Measurements from ENCODE around the gene CISD1. TPM values are rescaled to one million over a fixed set of nuclear protein-coding genes. Genes with fewer than 3 reads are reported as not detected.
"Not testable (repeated sequence)": the region's sequence is repeated elsewhere in the genome, so short reads cannot be mapped to it uniquely, and the experiment has no call there.

CISD1 gene
- total and polyA plus RNA-seq, 8 donors = 1.2 to 93.6 (median 14.7) TPM

DNA sequence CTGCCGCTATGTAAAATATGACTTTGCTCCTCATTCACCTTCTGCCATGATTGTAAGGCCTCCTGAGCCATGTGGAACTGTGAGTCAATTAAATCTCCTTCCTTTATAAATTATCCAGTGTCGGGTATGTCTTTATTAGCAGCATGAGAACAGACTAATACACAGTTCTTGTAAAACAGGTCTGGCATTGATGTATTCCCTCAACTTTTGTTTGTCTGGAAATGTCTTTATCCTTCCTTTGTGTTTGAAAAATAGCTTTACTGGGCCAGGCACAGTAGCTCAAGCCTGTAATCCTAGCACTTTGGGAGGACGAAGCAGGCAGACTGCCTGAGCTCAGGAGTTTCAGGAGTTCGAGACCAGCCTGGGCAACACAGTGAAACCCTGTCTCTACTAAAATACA, 15.8 kb upstream of the CISD1 start:
- TF ChIP-seq, protein P1, sequence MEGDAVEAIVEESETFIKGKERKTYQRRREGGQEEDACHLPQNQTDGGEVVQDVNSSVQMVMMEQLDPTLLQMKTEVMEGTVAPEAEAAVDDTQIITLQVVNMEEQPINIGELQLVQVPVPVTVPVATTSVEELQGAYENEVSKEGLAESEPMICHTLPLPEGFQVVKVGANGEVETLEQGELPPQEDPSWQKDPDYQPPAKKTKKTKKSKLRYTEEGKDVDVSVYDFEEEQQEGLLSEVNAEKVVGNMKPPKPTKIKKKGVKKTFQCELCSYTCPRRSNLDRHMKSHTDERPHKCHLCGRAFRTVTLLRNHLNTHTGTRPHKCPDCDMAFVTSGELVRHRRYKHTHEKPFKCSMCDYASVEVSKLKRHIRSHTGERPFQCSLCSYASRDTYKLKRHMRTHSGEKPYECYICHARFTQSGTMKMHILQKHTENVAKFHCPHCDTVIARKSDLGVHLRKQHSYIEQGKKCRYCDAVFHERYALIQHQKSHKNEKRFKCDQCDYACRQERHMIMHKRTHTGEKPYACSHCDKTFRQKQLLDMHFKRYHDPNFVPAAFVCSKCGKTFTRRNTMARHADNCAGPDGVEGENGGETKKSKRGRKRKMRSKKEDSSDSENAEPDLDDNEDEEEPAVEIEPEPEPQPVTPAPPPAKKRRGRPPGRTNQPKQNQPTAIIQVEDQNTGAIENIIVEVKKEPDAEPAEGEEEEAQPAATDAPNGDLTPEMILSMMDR (IDR thresholded peaks at IDR 0.05) = no peak
- no peak for TF ChIP-seq POLR2AphosphoS5 (IDR thresholded peaks at IDR 0.05)
- no peak for TF ChIP-seq POLR2A (IDR thresholded peaks at IDR 0.05)
- no peak for TF ChIP-seq EP300 (IDR thresholded peaks at IDR 0.05)
- Histone ChIP-seq H3K27ac (no peak overlapping the region), H3K27me3 (no peaks in the 10 kb centered on the region), H3K4me3 (no peak overlapping the region), H3K36me3 (no peaks in the 10 kb centered on the region), H3K4me1 (peaks cover 0 to 10% (median 0%) of the 10 kb centered on the region in 4 donors), H3K9me3 (no peaks in the 10 kb centered on the region)
- no peak for DNase-seq
- 73 to 98% (median 87%) methylated on average over 4 of the region's 4 CpGs for WGBS, 5 donors
- intact Hi-C loops (cut with DNase I; ENCODE audit: low total_unique reads) = no loop called here

DNA sequence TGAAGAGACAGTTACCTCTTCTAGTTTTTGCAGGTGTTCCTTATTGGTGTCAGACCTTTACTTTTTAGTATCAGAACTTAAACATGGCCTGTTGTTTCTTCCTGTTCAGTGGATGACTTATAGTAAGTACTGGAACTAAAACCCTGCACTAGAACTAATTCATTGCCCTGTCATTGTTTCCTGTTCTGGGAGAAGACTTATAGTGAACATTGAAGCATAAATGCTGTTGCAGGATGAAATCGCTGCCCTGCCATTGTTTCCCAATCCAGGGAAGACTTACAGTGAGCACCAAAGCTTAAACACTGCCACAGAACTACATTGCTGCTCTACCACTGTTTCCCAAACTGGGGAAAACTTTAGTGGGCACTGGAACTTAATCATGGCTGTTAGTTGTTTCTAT, 14.3 kb upstream of the CISD1 start:
- WGBS, 5 donors = 0 to 98% (median 50%) methylated on average over 1 of the region's 1 CpG
- TF ChIP-seq POLR2A (IDR thresholded peaks at IDR 0.05) (no peak), EP300 (IDR thresholded peaks at IDR 0.05) (no peak), POLR2AphosphoS5 (IDR thresholded peaks at IDR 0.05) (no peak)
- TF ChIP-seq, protein P1 (IDR thresholded peaks at IDR 0.05) = no peak
- no peak overlapping the region for H3K4me3 ChIP-seq
- no peak for DNase-seq
- no peaks in the 10 kb centered on the region for H3K36me3 ChIP-seq
- H3K4me1 ChIP-seq = peaks cover 0 to 10% (median 0%) of the 10 kb centered on the region in 4 donors
- H3K27ac ChIP-seq = no peak overlapping the region
- H3K27me3 ChIP-seq = no peaks in the 10 kb centered on the region
- H3K9me3 ChIP-seq = no peaks in the 10 kb centered on the region
- intact Hi-C loops (cut with DNase I; ENCODE audit: low total_unique reads) = no loop called here

DNA sequence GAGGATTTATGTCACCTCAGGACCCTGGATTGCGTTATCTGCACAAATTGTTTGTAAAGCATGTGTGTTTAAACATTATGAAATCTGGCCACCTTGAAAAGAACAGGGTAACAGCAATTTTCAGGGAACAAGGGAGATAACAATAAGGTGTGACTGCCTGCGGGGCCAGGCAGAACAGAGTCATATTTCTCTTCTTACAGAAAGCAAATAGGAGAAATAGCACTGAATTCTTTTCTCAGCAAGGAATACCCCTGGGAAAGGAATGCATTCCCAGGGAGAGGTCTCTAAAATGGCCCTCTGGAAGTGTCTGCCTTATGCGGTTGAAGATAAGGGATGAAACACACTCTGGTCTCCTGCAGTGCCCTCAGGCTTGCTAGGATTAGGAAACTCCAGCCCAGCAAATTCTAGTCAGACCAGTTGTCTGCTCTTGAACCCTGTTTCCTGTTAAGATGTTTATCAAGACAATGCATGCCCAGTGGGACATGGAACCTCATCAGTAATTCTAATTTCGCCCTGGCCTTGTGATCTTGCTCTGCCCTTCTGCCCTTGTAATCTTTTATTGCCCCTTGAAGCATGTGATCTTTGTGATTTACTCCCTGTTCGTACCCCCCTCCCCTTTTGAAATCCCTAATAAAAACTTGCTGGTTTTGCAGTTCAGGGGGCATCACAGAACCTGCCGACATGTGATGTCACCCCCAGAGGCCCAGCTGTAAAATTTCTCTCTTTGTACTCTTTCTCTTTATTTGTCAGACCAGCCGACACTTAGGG, 12.8 kb upstream of the CISD1 start:
- WGBS, 5 donors = 71 to 82% (median 76%) methylated on average over 7 of the region's 7 CpGs
- intact Hi-C loops (cut with DNase I; ENCODE audit: low total_unique reads); DNase-seq; H3K4me1 ChIP-seq; H3K27me3 ChIP-seq; H3K4me3 ChIP-seq; H3K9me3 ChIP-seq; H3K36me3 ChIP-seq; H3K27ac ChIP-seq: not testable (repeated sequence)

DNA sequence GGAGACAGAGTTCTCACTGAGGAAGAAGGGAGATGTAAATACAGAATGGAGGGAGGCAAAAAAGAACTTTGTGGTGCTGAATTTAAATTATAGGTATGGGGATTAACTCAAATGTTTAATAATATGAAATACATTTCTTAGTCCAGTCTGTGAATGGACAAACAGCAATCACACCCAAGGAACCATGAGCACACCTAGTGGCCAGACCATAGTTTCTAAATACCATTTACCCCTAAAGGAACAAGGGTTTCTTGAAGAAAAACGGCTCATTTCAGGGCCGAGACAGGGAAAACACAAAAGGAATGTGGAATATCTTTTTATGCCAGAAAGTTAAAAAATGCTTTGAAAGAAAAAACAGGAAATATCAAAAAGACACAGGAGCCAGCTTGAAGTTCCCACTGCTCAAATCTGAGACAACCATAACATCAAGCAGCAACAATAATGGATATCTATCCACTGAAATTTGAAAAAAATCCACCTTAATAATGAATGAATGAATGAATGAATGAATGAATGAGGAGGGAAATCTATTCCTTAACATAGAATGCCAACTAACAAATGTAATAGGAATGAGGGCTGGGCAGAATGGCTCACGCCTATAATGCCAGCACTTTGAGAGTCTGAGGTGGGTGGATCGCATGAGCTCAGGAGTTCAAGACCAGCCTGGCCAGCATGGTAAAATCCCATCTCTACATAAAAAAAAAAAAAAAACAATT, 9.8 kb upstream of the CISD1 start:
- no peak overlapping the region for H3K27ac ChIP-seq

More for the DNA sequence above, 9.8 kb upstream of the CISD1 start:
- H3K4me3 ChIP-seq = no peak overlapping the region
- peaks cover 0 to 12% (median 2%) of the 10 kb centered on the region in 4 donors for H3K4me1 ChIP-seq
- no peak for DNase-seq
- intact Hi-C loops (cut with DNase I; ENCODE audit: low total_unique reads) = no loop called here
- H3K9me3 ChIP-seq = no peaks in the 10 kb centered on the region
- TF ChIP-seq, protein P1 (IDR thresholded peaks at IDR 0.05) = no peak
- TF ChIP-seq POLR2AphosphoS5 (IDR thresholded peaks at IDR 0.05) (no peak), POLR2A (IDR thresholded peaks at IDR 0.05) (no peak), EP300 (IDR thresholded peaks at IDR 0.05) (no peak)
- H3K27me3 ChIP-seq = no peaks in the 10 kb centered on the region
- no peaks in the 10 kb centered on the region for H3K36me3 ChIP-seq
- WGBS, 5 donors = 91 to 98% (median 97%) methylated on average over 4 of the region's 4 CpGs
